Measurements from ENCODE around the gene CTSZ.
"Not testable (repeated sequence)": the region's sequence is repeated elsewhere in the genome, so short reads cannot be mapped to it uniquely, and the experiment has no call there.

The CTSZ gene

GRCh38 chr20:58996226-58996611 lies 10.8 kb downstream of the CTSZ start:
- no peak for DNase-seq (ENCODE audit: low spot score)

- DNase-seq (ENCODE audit: low spot score) = no peak
Observed at GRCh38 chr20:58995461-58996225, 11.4 kb downstream of the CTSZ start.

- no peak for DNase-seq (ENCODE audit: low spot score)
Observed at GRCh38 chr20:58994390-58995159, 12.5 kb downstream of the CTSZ start.

- DNase-seq (ENCODE audit: low spot score) = no peak
Observed at GRCh38 chr20:58993332-58994248, 13.5 kb downstream of the CTSZ start.

- DNase-seq (ENCODE audit: low spot score) = no peak
Observed at GRCh38 chr20:58992911-58993310, 14.1 kb downstream of the CTSZ start.

- no peak for DNase-seq (ENCODE audit: low spot score)
Observed at GRCh38 chr20:58991715-58992114, 15.3 kb downstream of the CTSZ start.

GRCh38 chr20:58990651-58991445 lies 16.2 kb downstream of the CTSZ start:
- DNase-seq (ENCODE audit: low spot score) = no peak

- no peak for DNase-seq (ENCODE audit: low spot score)
Observed at GRCh38 chr20:58989196-58989595, 17.9 kb downstream of the CTSZ start.

- no peak for DNase-seq (ENCODE audit: low spot score)
Observed at GRCh38 chr20:58988565-58988882, 18.5 kb downstream of the CTSZ start.

- no peak for DNase-seq (ENCODE audit: low spot score)
Observed at GRCh38 chr20:58987790-58988564, 19.1 kb downstream of the CTSZ start.

- DNase-seq (ENCODE audit: low spot score) = no peak
Observed at GRCh38 chr20:58986968-58987517, 20.0 kb downstream of the CTSZ start.

- DNase-seq (ENCODE audit: low spot score) = no peak
Observed at GRCh38 chr20:58986286-58986967, 20.6 kb downstream of the CTSZ start.

GRCh38 chr20:58985656-58986055 lies 21.4 kb downstream of the CTSZ start:
- DNase-seq (ENCODE audit: low spot score) = no peak

GRCh38 chr20:58984691-58985090 lies 22.4 kb downstream of the CTSZ start:
- DNase-seq (ENCODE audit: low spot score) = no peak

GRCh38 chr20:58983115-58983468 lies 24.0 kb downstream of the CTSZ start:
- not testable (repeated sequence) for DNase-seq (ENCODE audit: low spot score)

- DNase-seq (ENCODE audit: low spot score) = no peak
Observed at GRCh38 chr20:58982406-58983114, 24.5 kb downstream of the CTSZ start.

GRCh38 chr20:58981628-58982364 lies 25.3 kb downstream of the CTSZ start:
- DNase-seq (ENCODE audit: low spot score) = no peak

- peak; percentile 99 for DNase-seq (ENCODE audit: low spot score)
Observed at GRCh38 chr20:58980711-58981627, 26.1 kb downstream of the CTSZ start, which contains the start of gene NELFCD. Gene NELFCD (plus strand): TSS chr20:58981256. CDS start chr20:58981310, 54 bp downstream.
